Hepatocyte (in vitro differentiated cells): ENCODE measurements around the gene SLCO2A1. TPM values are rescaled to one million over a fixed set of nuclear protein-coding genes. Genes with fewer than 3 reads are reported as not detected.

ENCODE experiments used
- DNase-seq: peaks from one replicate; pipeline ENCODE4 v3.0.0-alpha.2; 2016; ENCODE audit warnings: low spot score
- H2AFZ ChIP-seq: fragments of 200-600 bp; sonication (generic); 2 replicates; pipeline ENCODE4 v1.6.0; 2016; ENCODE audit warnings: antibody characterized with exemption, mild to moderate bottlenecking
- H3K27ac ChIP-seq: fragments of 200-600 bp; sonication (generic); 2 replicates; pipeline ENCODE4 v1.5.1; 2016; ENCODE audit warnings: mild to moderate bottlenecking
- H3K27me3 ChIP-seq: fragments of 200-600 bp; sonication (generic); 2 replicates; pipeline ENCODE4 v1.6.1; 2016
- H3K36me3 ChIP-seq: fragments of 200-600 bp; sonication (generic); replicated peaks from 2 replicates; pipeline ENCODE4 v1.5.1; 2016; ENCODE audit warnings: low read depth; ENCODE audit not compliant: insufficient read depth
- H3K4me1 ChIP-seq: fragments of 200-600 bp; sonication (generic); 2 replicates; pipeline ENCODE4 v1.5.1; 2016; ENCODE audit warnings: mild to moderate bottlenecking, moderate library complexity; ENCODE audit not compliant: insufficient read depth
- H3K4me2 ChIP-seq: fragments of 200-600 bp; sonication (generic); 2 replicates; pipeline ENCODE4 v1.6.0; 2016
- H3K4me3 ChIP-seq: fragments of 200-600 bp; sonication (generic); 2 replicates; pipeline ENCODE4 v1.5.1; 2016; ENCODE audit warnings: mild to moderate bottlenecking
- H3K79me2 ChIP-seq: fragments of 200-600 bp; sonication (generic); 2 replicates; pipeline ENCODE4 v1.6.0; 2017; ENCODE audit warnings: mild to moderate bottlenecking
- H3K9me2 ChIP-seq: fragments of 200-600 bp; sonication (generic); replicated peaks from 2 replicates; pipeline ENCODE4 v1.6.0; 2017; ENCODE audit warnings: mild to moderate bottlenecking; ENCODE audit not compliant: insufficient read depth
- H3K9me3 ChIP-seq: fragments of 200-600 bp; sonication (generic); 2 replicates; pipeline ENCODE4 v1.5.1; 2016; ENCODE audit warnings: low read depth, mild to moderate bottlenecking
- H4K20me1 ChIP-seq: fragments of 200-600 bp; sonication (generic); 2 replicates; pipeline ENCODE4 v1.6.0; 2016; ENCODE audit warnings: mild to moderate bottlenecking; ENCODE audit not compliant: insufficient read depth, poor library complexity, severe bottlenecking
- EZH2 ChIP-seq: fragments of 200-600 bp; sonication (generic); IDR thresholded peaks from 2 replicates; pipeline ENCODE4 v1.6.1; 2016; ENCODE audit warnings: antibody characterized with exemption, mild to moderate bottlenecking, borderline replicate concordance
- EZH2phosphoT487 ChIP-seq: fragments of 200-600 bp; sonication (generic); IDR thresholded peaks from one replicate; pipeline ENCODE4 v1.6.1; 2018; ENCODE audit warnings: antibody characterized with exemption, mild to moderate bottlenecking, low read depth, moderate library complexity; ENCODE audit not compliant: unreplicated experiment, severe bottlenecking
- WGBS: methylation state at CpG from one replicate; pipeline ENCODE4 v1.1.6; 2016; ENCODE audit warnings: low lambda C conversion rate; ENCODE audit errors: missing lambda C conversion rate; 5-methylcytosine and 5-hydroxymethylcytosine counted together
- polyA plus RNA-seq: library from polyadenylated mRNA; unstranded; fragments of >200 nt; fragmentation: Nextera tagmentation; extraction: Ambion mirVana; gene quantifications from 2 replicates; pipeline ENCODE4 v1.2.1, GENCODE V29; 2016
- total RNA-seq: library from RNA; depleted of rRNA; stranded (reverse); fragments of >200 nt; gene quantifications from 2 replicates; pipeline ENCODE4 v1.2.3, GENCODE V29; 2014
- TF ChIP-seq, protein P1 (sequence below): fragments of 200-600 bp; sonication (generic); IDR thresholded peaks from 2 replicates; pipeline ENCODE4 v1.5.1; 2016; ENCODE audit warnings: antibody characterized with exemption, mild to moderate bottlenecking; ENCODE audit not compliant: poor library complexity

SLCO2A1 gene
- total and polyA plus RNA-seq, 2 experiments from 2014 or later = 2.3 to 8.4 TPM

DNA sequence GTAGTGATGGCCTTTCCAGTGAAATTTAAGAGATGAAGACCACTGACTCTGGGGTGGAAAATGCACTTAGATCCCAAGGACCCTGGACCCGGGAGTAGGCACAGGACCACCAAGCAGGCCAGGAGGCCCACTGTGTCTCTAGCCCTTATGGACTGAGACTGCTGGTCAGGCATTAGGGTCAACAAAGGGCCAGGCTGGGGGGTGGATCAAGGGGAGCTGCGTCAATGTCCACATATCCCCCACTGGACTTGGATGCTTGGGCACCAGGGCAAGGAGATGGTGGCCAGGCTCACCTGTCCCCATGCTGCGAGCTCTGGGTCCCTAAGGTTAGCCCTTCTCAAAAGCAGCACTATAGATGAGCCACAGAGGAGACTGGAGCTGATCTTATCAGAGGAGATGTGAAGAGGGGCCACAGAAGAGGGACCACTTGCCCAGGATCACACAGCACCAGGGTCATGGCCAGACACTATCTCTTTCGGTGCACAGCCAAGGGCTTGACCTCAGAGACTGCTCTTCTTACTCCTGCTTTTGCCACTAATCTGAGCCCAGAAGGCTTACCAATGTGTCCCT, 148.8 kb downstream of the SLCO2A1 start:
- WGBS = 94% methylated on average over 4 of the region's 4 CpGs

DNA sequence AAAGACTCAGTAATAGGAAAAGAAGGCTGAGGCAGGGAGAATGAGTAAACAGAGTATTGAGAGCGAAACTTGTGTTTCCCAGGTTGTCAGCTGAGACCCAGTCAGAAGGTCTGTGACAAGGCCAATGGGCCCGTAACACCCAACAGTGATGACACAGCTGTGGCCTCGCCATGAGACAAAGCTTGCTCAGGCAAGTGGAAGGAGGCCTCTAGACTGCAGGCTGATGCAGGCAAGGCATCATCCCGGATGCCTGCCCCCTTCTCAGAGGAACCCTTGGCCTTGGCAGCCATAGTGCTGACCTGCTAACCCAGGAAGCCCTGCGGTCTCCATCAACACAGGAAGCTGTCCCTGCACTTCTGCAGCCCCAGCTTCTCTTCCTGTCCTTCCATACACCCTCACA, 149.4 kb downstream of the SLCO2A1 start:
- TF ChIP-seq EZH2 (no peak), EZH2phosphoT487 (no peak)
- TF ChIP-seq, protein P1, sequence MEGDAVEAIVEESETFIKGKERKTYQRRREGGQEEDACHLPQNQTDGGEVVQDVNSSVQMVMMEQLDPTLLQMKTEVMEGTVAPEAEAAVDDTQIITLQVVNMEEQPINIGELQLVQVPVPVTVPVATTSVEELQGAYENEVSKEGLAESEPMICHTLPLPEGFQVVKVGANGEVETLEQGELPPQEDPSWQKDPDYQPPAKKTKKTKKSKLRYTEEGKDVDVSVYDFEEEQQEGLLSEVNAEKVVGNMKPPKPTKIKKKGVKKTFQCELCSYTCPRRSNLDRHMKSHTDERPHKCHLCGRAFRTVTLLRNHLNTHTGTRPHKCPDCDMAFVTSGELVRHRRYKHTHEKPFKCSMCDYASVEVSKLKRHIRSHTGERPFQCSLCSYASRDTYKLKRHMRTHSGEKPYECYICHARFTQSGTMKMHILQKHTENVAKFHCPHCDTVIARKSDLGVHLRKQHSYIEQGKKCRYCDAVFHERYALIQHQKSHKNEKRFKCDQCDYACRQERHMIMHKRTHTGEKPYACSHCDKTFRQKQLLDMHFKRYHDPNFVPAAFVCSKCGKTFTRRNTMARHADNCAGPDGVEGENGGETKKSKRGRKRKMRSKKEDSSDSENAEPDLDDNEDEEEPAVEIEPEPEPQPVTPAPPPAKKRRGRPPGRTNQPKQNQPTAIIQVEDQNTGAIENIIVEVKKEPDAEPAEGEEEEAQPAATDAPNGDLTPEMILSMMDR = no peak
- Histone ChIP-seq H3K9me2 (no peaks in the 10 kb centered on the region), H4K20me1 (no peaks in the 10 kb centered on the region), H3K79me2 (no peaks in the 10 kb centered on the region), H3K27me3 (no peaks in the 10 kb centered on the region), H2AFZ (no peak overlapping the region), H3K4me2 (no peak overlapping the region), H3K36me3 (no peaks in the 10 kb centered on the region), H3K27ac (no peak overlapping the region), H3K9me3 (no peaks in the 10 kb centered on the region), H3K4me1 (no peaks in the 10 kb centered on the region), H3K4me3 (no peak overlapping the region)
- 89% methylated on average over 5 of the region's 5 CpGs for WGBS
- no peak for DNase-seq

More for the DNA sequence above, 148.8 kb downstream of the SLCO2A1 start:
- Histone ChIP-seq H3K27ac (no peak overlapping the region), H3K79me2 (no peaks in the 10 kb centered on the region), H4K20me1 (no peaks in the 10 kb centered on the region), H3K9me2 (no peaks in the 10 kb centered on the region), H2AFZ (no peak overlapping the region), H3K4me1 (no peaks in the 10 kb centered on the region), H3K9me3 (no peaks in the 10 kb centered on the region), H3K4me3 (no peak overlapping the region), H3K36me3 (no peaks in the 10 kb centered on the region), H3K27me3 (no peaks in the 10 kb centered on the region), H3K4me2 (no peak overlapping the region)
- DNase-seq = no peak
- TF ChIP-seq EZH2 (no peak), EZH2phosphoT487 (no peak)
- TF ChIP-seq, protein P1 = no peak

DNA sequence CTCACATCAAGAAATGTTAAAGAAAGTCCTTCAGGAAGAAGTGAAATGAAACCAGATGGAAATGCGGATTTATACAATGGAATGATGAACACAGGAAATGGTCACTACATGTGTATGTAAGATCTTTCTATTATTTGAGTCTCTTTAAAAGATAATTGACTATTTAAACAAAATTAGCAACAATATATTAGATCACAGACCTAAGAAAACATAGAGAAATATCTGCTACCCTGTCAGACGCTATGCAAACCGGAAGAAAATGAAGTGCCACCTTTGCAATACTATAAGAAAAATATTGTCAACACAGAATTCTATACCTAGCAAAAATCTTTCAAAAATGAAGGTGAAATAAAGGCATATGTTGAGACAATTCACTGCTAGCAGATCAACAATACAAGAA, 151.2 kb downstream of the SLCO2A1 start:
- no peaks in the 10 kb centered on the region for H3K27me3 ChIP-seq
- no peak for TF ChIP-seq EZH2
- TF ChIP-seq EZH2phosphoT487 = no peak
- TF ChIP-seq, protein P1 = no peak
- no peaks in the 10 kb centered on the region for H3K36me3 ChIP-seq
- DNase-seq = no peak
- no peak overlapping the region for H3K4me3 ChIP-seq
- no peak overlapping the region for H3K4me2 ChIP-seq
- H3K4me1 ChIP-seq = no peaks in the 10 kb centered on the region
- H3K9me2 ChIP-seq = no peaks in the 10 kb centered on the region
- no peak overlapping the region for H2AFZ ChIP-seq
- H3K79me2 ChIP-seq = no peaks in the 10 kb centered on the region
- H3K9me3 ChIP-seq = no peaks in the 10 kb centered on the region
- H4K20me1 ChIP-seq = no peaks in the 10 kb centered on the region
- H3K27ac ChIP-seq = no peak overlapping the region
- WGBS = 95% methylated on average over 3 of the region's 3 CpGs

Other genes starting within 250 kb of the SLCO2A1 start
- gene SRPRB, start 224.1 kb downstream of the SLCO2A1 start, total RNA-seq = 94.3 and 94.4 TPM in 2 replicates
- 107 and 129 TPM in 2 replicates for gene SRPRB, start 224.1 kb downstream of the SLCO2A1 start, polyA plus RNA-seq
- 2.2 and 9.1 TPM in 2 replicates for gene RAB6B, start 134.0 kb downstream of the SLCO2A1 start, total RNA-seq
- 1.8 and 2.6 TPM in 2 replicates for gene RAB6B, start 134.0 kb downstream of the SLCO2A1 start, polyA plus RNA-seq
- gene RYK, start 220.9 kb upstream of the SLCO2A1 start, total RNA-seq = 99.5 and 102 TPM in 2 replicates
- 56.5 and 66.3 TPM in 2 replicates for gene RYK, start 220.9 kb upstream of the SLCO2A1 start, polyA plus RNA-seq